Uterus (tissue), 4 donors: Measurements from ENCODE around the gene COL24A1. TPM values are rescaled to one million over a fixed set of nuclear protein-coding genes. Genes with fewer than 3 reads are reported as not detected.

Experiments used
- DNase-seq, 2 donors: peaks; one replicate each; pipeline ENCODE4 v3.0.0-alpha.2; 2019 to 2020
- H3K27ac ChIP-seq, 2 donors: fragments of 200-600 bp; sonication (generic); 1 replicate in 1 of 2; 2 replicates in 1 of 2; pipeline ENCODE4 v1.5.1; 2016 to 2018
- H3K27me3 ChIP-seq, 2 donors: fragments of 200-600 bp; sonication (generic); one replicate each; pipeline ENCODE4 v1.5.1; 2018 to 2019; ENCODE audit warnings: control low read depth in 1 of 2
- H3K36me3 ChIP-seq, 2 donors: fragments of 200-600 bp; sonication (generic); one replicate each; pipeline ENCODE4 v1.5.1; 2019; ENCODE audit warnings: control low read depth in 1 of 2
- H3K4me1 ChIP-seq, 2 donors: fragments of 200-600 bp; sonication (generic); one replicate each; pipeline ENCODE4 v1.5.1; 2018 to 2019; ENCODE audit warnings: control low read depth in 1 of 2
- H3K4me3 ChIP-seq, 2 donors: fragments of 200-600 bp; sonication (generic); 1 replicate in 1 of 2; 2 replicates in 1 of 2; pipeline ENCODE4 v1.5.1; 2018 to 2019; ENCODE audit warnings: mild to moderate bottlenecking in 1 of 2
- H3K9me3 ChIP-seq, 2 donors: fragments of 200-600 bp; sonication (generic); one replicate each; pipeline ENCODE4 v1.5.1; 2019; ENCODE audit warnings: control low read depth in 1 of 2
- POLR2A ChIP-seq, 2 donors: fragments of 450-650 bp; IDR thresholded peaks; one replicate each; pipeline ENCODE4 v1.6.1; 2016; ENCODE audit warnings: antibody characterized with exemption in 2 of 2, mild to moderate bottlenecking in 1 of 2, moderate library complexity in 1 of 2
- intact Hi-C: fragments of 100-400 bp; cut with DNase I; formaldehyde crosslinking; loops from one replicate; pipeline ENCODE4 v1.15.1; 2023; ENCODE audit warnings: low total_unique reads
- total RNA-seq, 4 donors: library from RNA; depleted of rRNA in 3 of 4; stranded (reverse); fragments of >200 nt in 3 of 4; gene quantifications; one replicate each; pipeline versions ENCODE4 v1.1.0 to v1.2.4, GENCODE V29; 2014 to 2023
- TF ChIP-seq, protein P1 (sequence below), 4 experiments: fragments of 200-600 bp in 2 of 4; fragments of 450-650 bp in 2 of 4; sonication (generic) in 2 of 4; IDR thresholded peaks; one replicate each; pipeline ENCODE4 v1.5.1; 2016 to 2019; ENCODE audit warnings: antibody characterized with exemption in 4 of 4, mild to moderate bottlenecking in 2 of 4, moderate library complexity in 1 of 4
- donor health status: DM: yes; HTN: yes; CAD: no.

COL24A1 gene
- total RNA-seq, 4 donors from 2014 or later, result 0.37 to 9.1 TPM; not detected in 2

DNA sequence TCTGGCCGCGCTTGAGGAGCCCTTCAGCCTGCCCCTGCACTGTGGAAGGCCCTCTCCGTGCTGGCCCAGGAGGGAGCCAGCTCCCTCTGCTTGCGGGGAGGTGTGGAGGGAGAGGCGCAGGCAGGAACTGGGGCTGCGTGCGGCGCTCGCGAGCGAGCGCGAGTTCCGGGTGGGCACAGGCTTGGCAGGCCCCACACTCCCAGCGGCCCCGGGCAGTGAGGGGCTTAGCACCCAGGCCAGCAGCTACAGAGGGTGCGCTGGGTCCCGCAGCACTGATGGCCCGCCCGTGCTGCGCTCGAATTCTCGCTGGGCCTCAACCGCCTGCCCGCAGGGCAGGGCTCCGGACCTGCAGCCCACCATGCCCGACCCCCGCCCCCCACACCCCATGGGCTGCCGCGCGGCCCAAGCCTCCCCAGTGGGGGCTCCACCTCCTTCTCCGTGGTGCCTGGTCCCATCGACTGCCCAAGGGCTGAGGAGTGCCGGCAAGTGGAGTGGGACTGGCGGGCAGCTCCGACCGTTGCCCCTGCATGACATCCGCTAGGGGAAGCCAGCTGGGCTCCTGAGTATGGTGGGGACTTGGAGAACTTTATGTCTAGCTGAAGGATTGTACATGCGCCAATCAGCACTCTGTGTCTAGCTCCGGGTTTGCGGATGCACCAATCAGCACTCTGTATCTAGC is 46.0 kb downstream of the COL24A1 start:
- TF ChIP-seq, protein P1, sequence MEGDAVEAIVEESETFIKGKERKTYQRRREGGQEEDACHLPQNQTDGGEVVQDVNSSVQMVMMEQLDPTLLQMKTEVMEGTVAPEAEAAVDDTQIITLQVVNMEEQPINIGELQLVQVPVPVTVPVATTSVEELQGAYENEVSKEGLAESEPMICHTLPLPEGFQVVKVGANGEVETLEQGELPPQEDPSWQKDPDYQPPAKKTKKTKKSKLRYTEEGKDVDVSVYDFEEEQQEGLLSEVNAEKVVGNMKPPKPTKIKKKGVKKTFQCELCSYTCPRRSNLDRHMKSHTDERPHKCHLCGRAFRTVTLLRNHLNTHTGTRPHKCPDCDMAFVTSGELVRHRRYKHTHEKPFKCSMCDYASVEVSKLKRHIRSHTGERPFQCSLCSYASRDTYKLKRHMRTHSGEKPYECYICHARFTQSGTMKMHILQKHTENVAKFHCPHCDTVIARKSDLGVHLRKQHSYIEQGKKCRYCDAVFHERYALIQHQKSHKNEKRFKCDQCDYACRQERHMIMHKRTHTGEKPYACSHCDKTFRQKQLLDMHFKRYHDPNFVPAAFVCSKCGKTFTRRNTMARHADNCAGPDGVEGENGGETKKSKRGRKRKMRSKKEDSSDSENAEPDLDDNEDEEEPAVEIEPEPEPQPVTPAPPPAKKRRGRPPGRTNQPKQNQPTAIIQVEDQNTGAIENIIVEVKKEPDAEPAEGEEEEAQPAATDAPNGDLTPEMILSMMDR (IDR thresholded peaks at IDR 0.05), result no peak
- TF ChIP-seq POLR2A (IDR thresholded peaks at IDR 0.05), result no peak
- intact Hi-C loops, result no loop called here

DNA sequence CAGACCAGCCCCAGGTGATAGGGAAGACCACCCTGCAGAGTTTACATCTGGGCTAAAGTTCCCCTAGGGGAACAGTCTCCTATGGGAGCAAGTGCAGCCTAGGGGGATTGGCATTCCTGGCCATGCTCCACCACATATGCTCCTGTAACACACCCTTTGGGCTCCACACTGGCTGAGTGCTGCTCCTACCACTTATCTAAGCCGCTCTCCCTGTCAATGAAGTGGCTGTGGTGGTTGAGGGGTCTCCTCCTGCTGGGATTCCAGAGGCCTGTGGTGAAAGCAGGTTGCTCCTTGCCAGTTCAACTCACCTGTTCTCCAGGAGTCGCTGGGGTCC is 51.1 kb downstream of the COL24A1 start:
- no peaks in the 10 kb centered on the region for H3K36me3 ChIP-seq
- no peaks in the 10 kb centered on the region for H3K4me1 ChIP-seq
- no peak overlapping the region for H3K4me3 ChIP-seq
- no peak overlapping the region for H3K27ac ChIP-seq
- TF ChIP-seq, protein P1 (IDR thresholded peaks at IDR 0.05), result no peak
- no peak for TF ChIP-seq POLR2A (IDR thresholded peaks at IDR 0.05)
- intact Hi-C loops, result no loop called here
- DNase-seq, result no peak
- no peaks in the 10 kb centered on the region for H3K9me3 ChIP-seq
- no peaks in the 10 kb centered on the region for H3K27me3 ChIP-seq

More for the DNA sequence above, 46.0 kb downstream of the COL24A1 start:
- Histone ChIP-seq H3K27me3 (no peaks in the 10 kb centered on the region), H3K36me3 (no peaks in the 10 kb centered on the region), H3K4me1 (no peaks in the 10 kb centered on the region), H3K27ac (no peak overlapping the region), H3K4me3 (no peak overlapping the region), H3K9me3 (no peaks in the 10 kb centered on the region)
- no peak for DNase-seq

DNA sequence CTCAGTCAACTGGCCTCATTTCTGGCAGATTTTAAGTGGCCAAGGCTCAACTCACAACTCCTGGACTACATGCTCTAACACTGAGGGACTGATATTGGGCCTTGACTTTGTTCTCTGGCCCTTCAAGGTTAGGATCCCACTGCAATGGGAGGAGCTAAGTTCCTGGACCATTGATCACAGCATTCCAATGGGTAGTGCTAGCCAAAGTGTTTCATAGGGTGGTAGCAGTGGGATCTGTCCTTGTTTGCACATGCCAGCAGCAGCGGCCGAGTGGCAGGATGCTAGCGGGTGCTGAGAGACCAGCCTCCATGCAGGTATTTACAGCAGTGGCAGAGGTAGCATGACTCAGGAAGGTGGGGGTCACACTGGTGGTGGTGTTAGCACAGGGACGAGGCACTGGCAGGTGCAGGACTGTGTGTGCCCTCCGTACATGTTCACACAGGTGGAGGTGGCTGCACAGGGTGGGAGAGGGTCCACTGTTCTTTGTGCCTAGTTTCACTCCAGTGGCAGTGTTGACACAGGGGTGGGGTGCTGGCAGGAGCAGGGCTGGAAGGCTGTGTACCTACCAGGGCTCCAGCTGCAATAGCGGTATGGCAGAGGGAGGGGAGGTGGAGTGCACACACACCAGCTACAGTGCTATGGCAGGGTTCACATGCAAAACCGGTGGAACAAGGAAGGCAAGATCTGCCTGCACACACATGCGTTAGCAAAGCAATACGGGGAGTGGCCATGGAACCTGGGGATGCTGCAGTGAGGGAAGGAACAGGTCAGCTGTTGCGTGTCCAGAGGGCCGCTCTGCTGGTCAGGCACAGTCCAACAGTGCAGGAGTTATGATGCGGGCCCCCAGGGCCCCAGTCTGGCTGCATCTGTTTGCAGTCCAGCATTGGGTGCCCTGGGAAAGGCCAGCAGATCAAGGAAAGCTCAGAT is 51.7 kb downstream of the COL24A1 start:
- TF ChIP-seq, protein P1 (IDR thresholded peaks at IDR 0.05), result no peak
- no peak for TF ChIP-seq POLR2A (IDR thresholded peaks at IDR 0.05)
- H3K27ac ChIP-seq, result no peak overlapping the region
- no peaks in the 10 kb centered on the region for H3K36me3 ChIP-seq
- no peaks in the 10 kb centered on the region for H3K9me3 ChIP-seq
- no peaks in the 10 kb centered on the region for H3K27me3 ChIP-seq
- intact Hi-C loops, result no loop called here
- H3K4me1 ChIP-seq, result no peaks in the 10 kb centered on the region
- DNase-seq, result no peak
- no peak overlapping the region for H3K4me3 ChIP-seq

DNA sequence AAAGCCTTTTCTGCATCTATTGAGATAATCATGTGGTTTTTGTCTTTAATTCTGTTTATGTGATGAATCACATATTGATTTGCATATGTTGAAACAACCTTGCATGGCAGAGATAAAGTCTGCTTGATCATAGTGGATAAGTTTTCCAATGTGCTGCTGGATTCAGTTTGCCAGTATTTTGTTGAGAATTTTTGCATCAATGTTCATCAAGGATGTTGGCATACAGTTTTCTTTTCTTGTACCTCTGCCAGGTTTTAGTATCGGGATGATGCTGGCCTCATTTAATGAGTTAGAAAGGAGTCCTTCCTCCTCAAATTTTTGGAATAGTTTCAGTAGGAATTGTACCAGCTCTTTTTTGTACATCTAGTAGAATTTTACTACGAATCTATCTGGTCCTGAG is 55.0 kb downstream of the COL24A1 start:
- TF ChIP-seq, protein P1 (IDR thresholded peaks at IDR 0.05), result no peak
- TF ChIP-seq POLR2A (IDR thresholded peaks at IDR 0.05), result no peak
- no peak for DNase-seq
- H3K9me3 ChIP-seq, result no peaks in the 10 kb centered on the region
- no peak overlapping the region for H3K27ac ChIP-seq
- no peak overlapping the region for H3K4me3 ChIP-seq
- H3K4me1 ChIP-seq, result no peaks in the 10 kb centered on the region
- H3K36me3 ChIP-seq, result no peaks in the 10 kb centered on the region
- H3K27me3 ChIP-seq, result no peaks in the 10 kb centered on the region
- intact Hi-C loops, result no loop called here

DNA sequence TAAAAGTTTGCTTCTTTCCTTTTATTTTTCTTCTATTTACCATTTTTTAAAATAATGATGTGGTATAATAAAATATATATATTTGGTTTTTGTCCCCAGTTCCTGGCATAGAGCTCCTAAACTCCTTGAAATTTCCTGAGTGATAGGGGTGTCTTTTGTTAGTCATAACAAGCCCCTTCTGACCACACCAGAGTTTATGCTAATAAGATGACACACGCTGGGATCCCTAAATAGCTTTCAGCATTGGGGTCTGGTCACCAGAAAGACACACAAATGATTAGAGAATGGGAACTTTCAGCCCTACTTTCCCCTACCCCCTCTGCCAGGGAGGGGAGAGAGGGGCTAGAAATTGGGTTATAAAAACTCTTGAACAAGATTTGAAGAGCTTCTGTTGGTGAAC is 56.2 kb downstream of the COL24A1 start:
- H3K4me3 ChIP-seq, result no peak overlapping the region
- TF ChIP-seq, protein P1 (IDR thresholded peaks at IDR 0.05), result no peak
- no peak for TF ChIP-seq POLR2A (IDR thresholded peaks at IDR 0.05)
- intact Hi-C loops, result no loop called here
- H3K4me1 ChIP-seq, result no peaks in the 10 kb centered on the region
- H3K36me3 ChIP-seq, result no peaks in the 10 kb centered on the region
- H3K27me3 ChIP-seq, result no peaks in the 10 kb centered on the region
- no peaks in the 10 kb centered on the region for H3K9me3 ChIP-seq
- H3K27ac ChIP-seq, result no peak overlapping the region
- DNase-seq, result no peak
